Neuronal stem cell (in vitro differentiated cells): Measurements from ENCODE around the gene ALDH1L1.

Experiments used
- DNase-seq: peaks from one replicate; pipeline ENCODE4 v3.0.0-alpha.2; 2013; ENCODE audit warnings: low spot score
- H2AFZ ChIP-seq: one replicate; pipeline ENCODE4 v1.6.1; 2013; ENCODE audit warnings: mild to moderate bottlenecking, low read length, inconsistent platforms
- H2AK5ac ChIP-seq: 2 replicates; pipeline ENCODE4 v1.6.1; 2013; ENCODE audit warnings: low read depth, mild to moderate bottlenecking, inconsistent platforms, low read length, moderate library complexity, mixed read lengths
- H2BK120ac ChIP-seq: 2 replicates; pipeline ENCODE4 v1.6.1; 2013; ENCODE audit warnings: low read depth, mild to moderate bottlenecking, inconsistent platforms, low read length, moderate library complexity, mixed read lengths
- H2BK12ac ChIP-seq: one replicate; pipeline ENCODE4 v1.6.1; 2013; ENCODE audit warnings: low read length, inconsistent platforms
- H2BK15ac ChIP-seq: 2 replicates; pipeline ENCODE4 v1.6.1; 2013; ENCODE audit warnings: mild to moderate bottlenecking, low read length, inconsistent platforms, mixed read lengths
- H2BK5ac ChIP-seq: one replicate; pipeline ENCODE4 v1.6.1; 2013; ENCODE audit warnings: inconsistent platforms, mild to moderate bottlenecking, low read length, moderate library complexity
- H3K14ac ChIP-seq: one replicate; pipeline ENCODE4 v1.6.1; 2013; ENCODE audit warnings: low read length, inconsistent platforms
- H3K18ac ChIP-seq: 2 replicates; pipeline ENCODE4 v1.6.1; 2013; ENCODE audit warnings: low read length, inconsistent platforms
- H3K23ac ChIP-seq: 2 replicates; pipeline ENCODE4 v1.6.1; 2013; ENCODE audit warnings: low read depth, mild to moderate bottlenecking, mixed read lengths, low read length, inconsistent platforms; ENCODE audit not compliant: poor library complexity
- H3K27ac ChIP-seq: replicated peaks from 3 replicates; pipeline ENCODE4 v1.5.1; 2013; ENCODE audit warnings: low read length, inconsistent platforms
- H3K27me3 ChIP-seq, 3 experiments: 2 replicates each; pipeline ENCODE4 v1.6.1; 2013; ENCODE audit warnings: low read length in 3 of 3, mild to moderate bottlenecking in 2 of 3, inconsistent platforms in 1 of 3, low read depth in 1 of 3, mixed read lengths in 1 of 3, moderate library complexity in 1 of 3; ENCODE audit not compliant: control insufficient read depth in 3 of 3, insufficient read depth in 3 of 3
- H3K36me3 ChIP-seq, 2 donors: replicated peaks in 1 of 2; 2 replicates each; pipeline ENCODE4 v1.6.1; 2013; ENCODE audit warnings: low read length in 2 of 2; ENCODE audit not compliant: control insufficient read depth in 2 of 2, insufficient read depth in 2 of 2
- H3K4ac ChIP-seq: 2 replicates; pipeline ENCODE4 v1.6.1; 2013; ENCODE audit warnings: inconsistent platforms, mild to moderate bottlenecking, low read length, moderate library complexity
- H3K4me1 ChIP-seq, 2 donors: 1 replicate in 1 of 2; 2 replicates in 1 of 2; pipeline ENCODE4 v1.6.1; 2013; ENCODE audit warnings: low read length in 2 of 2, low read depth in 1 of 2; ENCODE audit not compliant: control insufficient read depth in 2 of 2, insufficient read depth in 1 of 2
- H3K4me2 ChIP-seq: one replicate; pipeline ENCODE4 v1.6.1; 2013; ENCODE audit warnings: mild to moderate bottlenecking, low read length, inconsistent platforms; ENCODE audit not compliant: insufficient read depth, poor library complexity, severe bottlenecking
- H3K4me3 ChIP-seq, 2 donors: 2 replicates each; pipeline ENCODE4 v1.5.1; 2013; ENCODE audit warnings: low read length in 2 of 2, mild to moderate bottlenecking in 2 of 2, inconsistent platforms in 1 of 2, moderate library complexity in 1 of 2
- H3K79me1 ChIP-seq: one replicate; pipeline ENCODE4 v1.6.1; 2013; ENCODE audit warnings: low read depth, mild to moderate bottlenecking, inconsistent platforms, low read length, moderate library complexity
- H3K9ac ChIP-seq: one replicate; pipeline ENCODE4 v1.6.1; 2013; ENCODE audit warnings: mild to moderate bottlenecking, low read depth, low read length, inconsistent platforms; ENCODE audit not compliant: poor library complexity
- H3K9me3 ChIP-seq, 2 donors: replicated peaks in 1 of 2; 2 replicates each; pipeline versions ENCODE3 to v1.6.1; 2013; ENCODE audit warnings: low read length in 2 of 2, mild to moderate bottlenecking in 2 of 2, inconsistent platforms in 1 of 2, low read depth in 1 of 2, mixed read lengths in 1 of 2, moderate library complexity in 1 of 2; ENCODE audit not compliant: control insufficient read depth in 2 of 2, insufficient read depth in 1 of 2
- H4K8ac ChIP-seq: one replicate; pipeline ENCODE4 v1.6.1; 2013; ENCODE audit warnings: low read depth, mild to moderate bottlenecking, inconsistent platforms, low read length, moderate library complexity
- H4K91ac ChIP-seq: one replicate; pipeline ENCODE4 v1.6.1; 2013; ENCODE audit warnings: low read length, low read depth, mild to moderate bottlenecking, inconsistent platforms; ENCODE audit not compliant: poor library complexity
- WGBS, 2 donors: extraction: QIAGEN DNeasy Blood & Tissue Kit; methylation state at CpG; one replicate each; pipeline ENCODE4 v1.1.7; 2013; ENCODE audit warnings: missing lambda C conversion rate in 2 of 2, mixed read lengths in 1 of 2; ENCODE audit not compliant: insufficient read length in 2 of 2, insufficient replicate concordance in 1 of 2; ENCODE audit errors: extremely low coverage in 2 of 2; 5-methylcytosine and 5-hydroxymethylcytosine counted together

Gene ALDH1L1

GRCh38 chr3:126107957-126108675 lies 72.3 kb downstream of the ALDH1L1 start:
- no peak overlapping the region for H2AFZ ChIP-seq
- DNase-seq, result no peak
- peak overlapping the region; percentile 79 for H3K18ac ChIP-seq
- H2AK5ac ChIP-seq, result peak overlapping the region; percentile 73
- H4K91ac ChIP-seq, result no peak overlapping the region
- no peak overlapping the region for H3K4me2 ChIP-seq
- WGBS, 2 donors, result no CpG with 5 or more reads among the region's 8 CpGs
- H3K23ac ChIP-seq, result no peak overlapping the region
- no peaks in the 10 kb centered on the region for H3K79me1 ChIP-seq
- H2BK15ac ChIP-seq, result peak overlapping the region; percentile 52
- no peak overlapping the region for H3K4ac ChIP-seq
- H3K9ac ChIP-seq, result no peak overlapping the region
- no peak overlapping the region for H3K4me3 ChIP-seq
- H3K27me3 ChIP-seq, result peaks cover 0 to 29% (median 0%) of the 10 kb centered on the region in 3 experiments
- H3K9me3 ChIP-seq, result no peaks in the 10 kb centered on the region
- peak overlapping the region; percentile 33 for H2BK12ac ChIP-seq
- H3K4me1 ChIP-seq, result peaks cover 12 to 15% of the 10 kb centered on the region in 2 donors
- H3K27ac ChIP-seq, result no peak overlapping the region
- no peak overlapping the region for H3K14ac ChIP-seq
- H2BK5ac ChIP-seq, result peak overlapping the region; percentile 10
- no peaks in the 10 kb centered on the region for H3K36me3 ChIP-seq
- H4K8ac ChIP-seq, result no peak overlapping the region
- no peak overlapping the region for H2BK120ac ChIP-seq

- Histone ChIP-seq H3K4me2 (no peak overlapping the region), H2BK12ac (no peak overlapping the region), H3K18ac (no peak overlapping the region), H2BK5ac (peak overlapping the region; percentile 10), H3K9ac (no peak overlapping the region), H4K8ac (no peak overlapping the region), H3K27me3 (peaks cover 0 to 30% (median 0%) of the 10 kb centered on the region in 3 experiments), H3K23ac (peak overlapping the region; percentile 27), H2AFZ (no peak overlapping the region), H2BK15ac (no peak overlapping the region), H3K4me1 (peaks cover 6 to 15% of the 10 kb centered on the region in 2 donors), H3K4me3 (no peak overlapping the region), H3K36me3 (no peaks in the 10 kb centered on the region), H3K27ac (no peak overlapping the region), H3K79me1 (no peaks in the 10 kb centered on the region), H3K4ac (no peak overlapping the region), H2BK120ac (no peak overlapping the region), H4K91ac (no peak overlapping the region), H2AK5ac (peak overlapping the region; percentile 3), H3K9me3 (no peaks in the 10 kb centered on the region), H3K14ac (no peak overlapping the region)
- DNase-seq, result no peak
- no CpG with 5 or more reads among the region's 17 CpGs for WGBS, 2 donors
Measured at GRCh38 chr3:126107203-126107939, 73.0 kb downstream of the ALDH1L1 start.

- Histone ChIP-seq H2BK12ac (no peak overlapping the region), H4K91ac (no peak overlapping the region), H3K9ac (no peak overlapping the region), H3K4me3 (no peak overlapping the region), H3K4me1 (peaks cover 6 to 15% of the 10 kb centered on the region in 2 donors), H3K27ac (no peak overlapping the region), H2AFZ (no peak overlapping the region), H2AK5ac (peak overlapping the region; percentile 3), H2BK5ac (no peak overlapping the region), H3K79me1 (no peaks in the 10 kb centered on the region), H3K18ac (no peak overlapping the region), H2BK120ac (no peak overlapping the region), H3K36me3 (no peaks in the 10 kb centered on the region), H2BK15ac (no peak overlapping the region), H3K4me2 (no peak overlapping the region), H3K9me3 (no peaks in the 10 kb centered on the region), H3K14ac (no peak overlapping the region), H3K27me3 (peaks cover 0 to 30% (median 0%) of the 10 kb centered on the region in 3 experiments), H4K8ac (no peak overlapping the region), H3K23ac (peak overlapping the region; percentile 27), H3K4ac (no peak overlapping the region)
- no peak for DNase-seq
- no CpG with 5 or more reads among the region's 21 CpGs for WGBS, 2 donors
Measured at GRCh38 chr3:126106336-126107202, 73.8 kb downstream of the ALDH1L1 start.
